Stimulated activated CD8-positive, alpha-beta memory T cell treated with anti-CD3 and anti-CD28 coated beads, Interleukin-7, amount 100 ng/mL, for 24 hours (primary cell): ENCODE measurements around the gene PROZ.

Source experiments
- DNase-seq: peaks from one replicate; pipeline ENCODE4 v3.0.0-alpha.2; 2020; ENCODE audit warnings: low read depth

PROZ gene

DNA sequence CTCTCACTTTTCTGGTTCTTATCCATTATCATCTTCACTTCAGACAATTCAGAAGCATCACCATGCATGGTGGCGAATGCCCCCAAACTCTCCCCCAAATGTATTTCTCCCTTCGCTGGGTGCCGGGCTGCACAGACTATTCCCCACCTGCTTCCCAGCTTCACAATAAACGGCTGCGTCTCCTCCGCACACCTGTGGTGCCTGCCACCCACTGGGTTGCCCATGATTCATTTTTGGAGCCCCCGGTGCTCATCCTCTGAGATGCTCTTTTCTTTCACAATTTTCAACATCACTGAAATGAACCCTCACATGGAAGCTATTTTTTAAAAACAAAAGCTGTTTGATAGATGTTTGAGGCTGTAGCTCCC, 38.6 kb upstream of the PROZ start:
- DNase-seq, result no peak

DNA sequence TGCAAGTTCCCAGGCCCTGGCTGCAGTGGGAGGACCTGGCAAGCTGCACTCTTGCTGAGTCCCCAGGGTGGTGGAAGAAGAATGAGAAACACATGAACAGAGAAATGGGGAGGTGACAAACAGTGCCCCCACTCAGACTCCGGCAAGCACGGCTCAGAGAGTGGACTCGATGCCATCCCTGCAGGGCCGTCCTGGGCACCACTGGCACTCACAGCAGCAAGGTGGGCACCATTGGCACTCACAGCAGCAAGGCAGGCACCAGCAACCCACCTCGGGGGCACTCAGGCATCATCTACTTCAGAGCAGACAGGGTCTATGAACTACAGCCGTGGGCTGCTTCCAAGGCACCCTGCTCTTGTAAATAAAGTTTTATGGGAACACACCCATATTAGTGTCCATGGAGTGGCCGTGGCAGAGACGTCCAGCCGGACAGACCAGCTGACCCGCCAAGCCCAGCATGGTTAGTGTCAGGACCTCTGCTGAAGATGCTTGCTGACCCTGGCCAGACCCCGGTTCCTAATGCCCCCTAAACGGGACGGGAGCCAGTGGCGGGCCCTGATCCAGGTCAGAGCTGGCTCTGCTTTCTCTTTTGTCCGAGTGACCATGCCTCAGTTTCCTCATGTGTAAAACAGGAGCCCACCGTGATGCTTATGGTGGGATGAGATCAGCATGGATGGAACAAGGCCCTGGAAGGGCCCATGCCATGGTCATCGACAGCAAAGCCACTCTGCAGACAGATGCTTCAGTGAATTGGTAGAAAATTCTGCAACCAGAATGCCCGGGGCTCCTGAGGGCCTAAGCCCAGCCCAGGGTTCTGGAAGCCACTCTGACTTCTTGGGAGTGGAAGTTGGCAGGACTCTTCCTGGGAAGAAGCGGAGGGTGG, 37.9 kb upstream of the PROZ start:
- no peak for DNase-seq

DNA sequence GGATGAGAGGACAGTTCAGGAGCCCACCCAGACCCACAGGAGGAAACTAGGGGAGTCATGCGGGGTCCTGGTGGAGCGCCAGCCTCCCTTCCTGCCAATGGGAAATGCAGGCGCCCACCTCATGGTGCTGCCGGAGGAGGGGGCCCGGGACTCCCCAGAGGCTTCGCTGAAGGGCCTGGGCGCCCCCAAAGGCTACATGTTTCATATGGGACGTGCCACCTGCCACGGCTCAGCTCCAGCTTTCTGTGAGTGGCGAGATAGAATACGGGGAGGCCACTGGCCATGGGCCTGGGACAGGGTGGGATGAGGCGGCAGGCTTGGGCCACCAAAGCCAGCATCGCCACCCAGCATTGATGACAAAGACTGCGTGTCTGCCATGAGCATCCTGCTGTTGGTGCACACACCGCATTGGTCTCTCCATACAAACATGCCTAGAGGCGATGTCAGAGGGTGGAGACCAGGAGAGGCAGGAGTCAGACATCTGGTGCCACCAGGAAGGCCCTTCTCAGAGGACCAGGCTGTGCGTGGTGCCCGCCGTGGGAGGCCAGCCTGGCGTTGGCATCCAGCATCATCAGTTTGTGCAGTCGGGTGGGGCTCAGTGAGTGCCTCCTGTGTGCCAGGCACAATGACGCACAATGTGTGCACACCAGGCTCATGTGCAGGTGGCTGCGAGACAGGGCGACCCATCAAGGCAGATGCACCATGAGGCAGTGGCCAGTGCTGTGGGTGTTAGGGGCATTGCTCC, 37.1 kb upstream of the PROZ start:
- no peak for DNase-seq

DNA sequence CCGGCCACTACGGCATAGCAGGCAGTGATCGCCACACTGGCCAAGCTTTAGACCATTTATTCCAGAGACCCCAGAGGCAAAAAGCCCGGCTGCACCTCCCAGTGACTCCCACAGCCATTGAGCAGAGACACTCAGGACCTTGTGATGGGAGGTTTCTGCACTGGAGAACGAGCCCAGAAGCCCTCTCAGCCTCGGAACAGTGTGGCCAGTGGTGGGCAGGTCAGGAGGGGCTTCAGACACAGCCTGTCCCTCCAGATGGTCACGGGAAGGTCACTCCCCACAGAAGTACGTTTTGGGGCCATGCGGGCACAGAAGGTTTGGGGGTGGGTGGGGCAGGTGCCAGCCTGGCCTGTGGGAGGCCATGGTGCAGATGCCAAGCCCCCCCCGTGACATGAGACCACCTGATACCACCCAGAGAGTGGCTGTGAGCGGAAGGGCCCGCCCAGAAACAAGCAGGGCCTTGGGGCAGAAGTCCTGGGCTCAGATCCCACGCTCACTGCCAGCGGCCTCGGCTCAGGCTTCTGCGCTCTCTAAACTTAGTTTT, 36.4 kb upstream of the PROZ start:
- no peak for DNase-seq

DNA sequence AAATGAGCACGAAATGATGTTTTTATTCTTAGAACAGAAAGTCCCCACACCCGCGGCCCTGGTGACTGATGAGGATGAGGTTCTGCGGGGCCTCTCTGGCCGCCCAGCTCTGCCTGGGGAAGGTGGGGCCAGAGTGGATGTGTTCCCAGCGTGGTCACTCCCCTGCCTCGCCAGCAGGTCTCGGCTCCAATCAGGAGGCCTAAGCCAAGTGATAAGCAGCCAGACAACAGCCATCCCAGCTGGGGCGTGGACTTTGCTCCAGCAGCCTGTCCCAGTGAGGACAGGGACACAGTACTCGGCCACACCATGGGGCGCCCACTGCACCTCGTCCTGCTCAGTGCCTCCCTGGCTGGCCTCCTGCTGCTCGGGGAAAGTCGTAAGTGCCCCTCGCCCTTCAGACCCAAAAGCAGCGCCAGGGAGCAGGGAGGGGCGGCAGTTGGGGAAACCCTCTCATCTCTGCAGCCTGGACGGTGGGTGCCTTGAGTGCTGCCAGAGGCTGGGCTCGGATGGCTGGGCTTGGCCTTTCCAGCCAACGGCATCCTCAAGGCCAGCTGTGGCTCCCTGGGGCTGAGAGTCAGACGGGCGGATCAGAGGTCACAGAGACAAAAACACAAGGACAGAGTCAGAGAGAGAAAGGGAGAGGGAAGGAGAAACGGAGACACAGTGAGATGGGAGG, 35.8 kb upstream of the PROZ start, which contains the start of gene F10:
TSS of gene F10 (plus strand) at position 250 of the 676 bp plus-strand sequence. CDS start at position 307, 57 bp downstream.
- no peak for DNase-seq

DNA sequence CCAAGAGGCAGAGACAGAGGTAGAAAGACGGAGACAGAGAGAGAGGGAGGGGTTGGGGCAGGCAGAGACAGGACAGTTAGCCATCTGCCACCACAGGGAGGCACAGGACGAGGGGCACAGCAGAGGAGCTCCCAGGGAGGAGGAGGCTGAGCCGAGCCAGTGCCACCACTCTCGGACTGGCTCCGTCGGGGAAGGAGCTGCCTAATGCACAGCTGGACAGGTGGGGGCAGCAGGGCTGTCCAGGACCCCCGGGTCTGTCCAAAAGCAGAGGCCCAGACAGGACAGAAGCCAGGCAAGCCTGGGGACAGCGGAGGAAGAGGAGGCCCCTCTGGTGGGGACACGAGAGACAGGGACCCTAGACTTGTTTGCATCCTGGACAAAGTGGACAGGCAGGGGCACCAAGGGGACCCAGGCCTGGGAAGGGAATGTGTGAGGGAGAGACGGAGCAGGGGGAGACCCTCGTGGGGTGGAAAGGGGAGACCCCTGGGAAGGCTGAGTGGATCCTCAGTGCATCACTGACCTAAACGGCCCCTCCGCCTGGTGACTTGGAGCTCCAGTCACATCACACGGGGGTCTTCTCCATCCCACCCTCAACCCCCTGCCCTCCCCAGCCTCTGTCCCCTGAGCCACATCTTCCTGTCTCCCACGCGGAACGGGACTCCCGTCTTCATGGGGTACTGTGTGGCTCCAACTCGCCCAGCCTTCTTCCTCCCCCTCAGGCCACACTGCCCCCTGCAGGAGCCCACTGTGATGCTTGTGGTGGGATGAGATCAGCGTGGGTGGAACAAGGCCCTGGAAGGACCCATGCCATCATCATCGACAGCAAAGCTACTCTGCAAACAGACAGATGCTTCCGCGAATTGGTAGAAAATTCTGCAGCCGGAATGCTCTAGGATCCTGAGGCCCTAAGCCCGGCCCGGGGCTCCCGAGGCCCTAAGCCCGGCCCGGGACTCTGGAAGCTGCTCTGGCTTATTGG, 34.9 kb upstream of the PROZ start:
- no peak for DNase-seq

DNA sequence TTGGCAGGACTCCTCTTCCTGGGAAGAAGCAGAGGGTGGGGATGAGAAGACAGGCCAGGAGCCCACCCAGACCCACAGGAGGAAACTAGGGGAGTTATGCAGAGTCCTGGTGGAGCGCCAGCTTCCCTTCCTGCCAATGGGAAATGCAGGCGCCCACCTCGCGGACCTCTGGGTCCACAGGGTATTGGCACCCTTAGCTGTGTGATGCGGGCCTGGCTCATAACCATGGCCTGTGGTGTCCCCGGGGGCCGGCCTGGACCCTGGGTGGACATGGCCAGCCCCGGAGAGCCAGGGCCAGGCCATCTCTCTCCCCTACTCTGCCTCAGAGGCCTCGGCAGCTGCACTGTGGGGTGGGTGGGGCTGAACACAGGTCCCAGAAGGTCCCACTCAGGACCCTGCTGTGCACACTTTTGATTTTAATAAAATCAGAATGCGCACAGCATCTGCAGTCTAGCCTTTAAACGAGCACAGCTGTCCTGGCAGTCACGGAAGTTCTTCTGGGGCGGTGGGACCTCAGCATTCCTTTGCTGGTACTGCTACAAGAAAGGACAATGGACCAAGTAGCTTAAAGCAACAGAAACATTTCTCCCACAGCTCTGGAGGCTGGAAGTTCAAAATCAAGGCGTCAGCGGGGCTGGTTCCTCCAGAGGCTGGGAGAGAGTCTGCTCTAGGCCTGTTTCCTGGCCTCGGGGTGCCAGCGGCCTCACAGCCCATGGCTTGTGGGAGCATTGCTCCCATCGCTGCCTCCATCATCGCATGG, 34.1 kb upstream of the PROZ start:
- DNase-seq, result no peak

DNA sequence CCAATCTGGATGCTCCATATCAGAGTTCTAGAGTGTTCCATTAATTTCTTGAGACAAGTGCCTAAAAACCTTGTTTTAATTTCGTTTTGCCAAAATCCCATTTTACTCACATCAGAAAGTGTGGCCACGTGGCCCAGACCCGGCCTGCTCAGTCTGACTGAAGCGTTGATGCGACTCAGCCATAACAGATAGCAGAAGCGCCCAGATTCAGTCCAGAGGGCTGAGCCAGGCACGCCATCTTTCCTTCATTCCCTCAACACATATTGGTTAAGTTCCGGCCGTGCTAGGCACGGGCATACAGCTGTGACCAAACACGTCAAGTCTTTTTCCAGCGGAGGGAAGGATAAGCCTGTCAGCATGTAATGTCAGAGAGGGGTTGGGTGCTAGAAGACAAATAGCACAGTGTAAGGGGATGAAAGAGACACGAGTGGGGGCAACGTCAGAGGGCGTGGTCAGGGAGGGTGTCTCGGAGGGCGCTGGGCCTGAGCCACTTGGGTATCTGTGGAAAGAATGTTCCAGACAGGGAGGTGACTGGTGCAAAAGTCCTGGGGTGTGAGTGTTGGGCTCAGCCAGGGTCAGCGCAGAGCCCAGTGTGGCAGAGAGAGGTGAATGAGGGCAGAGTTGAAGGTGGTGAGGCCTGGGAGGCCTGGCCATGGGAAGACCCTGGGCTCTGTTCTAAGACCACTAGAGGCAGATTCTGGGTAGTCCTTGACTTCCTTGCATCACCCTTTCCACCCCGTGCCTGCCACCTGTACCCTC, 32.8 kb upstream of the PROZ start:
- no peak for DNase-seq

DNA sequence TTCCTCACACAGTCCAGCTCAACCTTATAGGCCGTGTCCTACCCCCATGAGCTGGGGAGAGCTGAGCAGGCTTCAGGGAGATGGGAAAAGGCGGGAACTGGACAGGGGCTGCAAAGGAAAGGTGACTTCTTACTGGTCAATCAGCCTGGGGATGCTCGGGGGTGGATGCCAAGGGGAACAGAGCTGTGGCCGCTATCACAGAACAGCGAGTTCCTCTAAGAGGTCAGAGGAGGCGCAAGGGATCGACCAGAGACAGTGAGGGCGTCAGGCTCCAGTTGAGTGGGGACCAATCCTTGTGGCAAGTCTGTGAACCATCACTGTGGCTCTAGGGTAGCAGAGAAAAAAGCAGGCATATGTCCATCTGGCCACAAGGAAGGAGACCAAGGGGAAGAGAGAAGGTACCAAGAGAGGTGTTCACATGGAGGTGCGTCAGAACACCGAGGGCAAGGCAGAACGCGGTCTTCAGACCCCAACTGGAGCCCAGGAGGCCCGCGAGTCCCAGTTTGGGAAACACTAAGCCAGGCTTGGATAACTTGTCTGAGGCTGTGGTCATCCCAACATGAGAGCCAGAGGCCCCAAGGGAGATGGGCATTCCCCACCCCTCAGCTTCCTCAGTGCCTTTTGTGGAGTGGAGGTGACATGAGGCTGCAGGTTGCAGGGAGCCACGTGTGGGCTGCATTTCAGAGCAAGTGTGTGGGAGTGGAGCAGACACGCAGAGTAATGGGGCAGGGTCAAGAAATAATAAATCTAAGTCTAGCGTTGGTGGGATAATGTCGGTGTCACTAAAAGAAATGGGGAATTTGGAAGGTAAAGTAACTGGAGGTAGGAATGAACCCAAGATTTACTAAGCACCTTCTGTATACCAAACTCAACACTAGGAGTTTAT, 31.9 kb upstream of the PROZ start:
- DNase-seq, result no peak

DNA sequence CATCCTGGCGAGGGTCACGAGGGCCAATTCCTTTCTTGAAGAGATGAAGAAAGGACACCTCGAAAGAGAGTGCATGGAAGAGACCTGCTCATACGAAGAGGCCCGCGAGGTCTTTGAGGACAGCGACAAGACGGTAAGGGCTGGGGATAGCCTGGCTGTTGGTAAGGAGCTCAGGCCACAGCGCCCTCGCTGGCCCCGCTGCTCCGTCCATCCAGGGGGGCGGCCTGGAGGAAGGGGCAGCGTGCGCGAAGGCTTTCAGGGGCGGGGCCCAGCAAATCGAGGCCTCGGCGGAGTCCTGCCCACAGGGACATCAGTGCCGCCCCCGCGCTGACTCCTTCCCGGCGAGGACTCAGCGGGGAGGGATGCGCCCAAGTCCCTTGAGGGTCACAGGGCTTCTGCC, 29.0 kb upstream of the PROZ start:
- no peak for DNase-seq

DNA sequence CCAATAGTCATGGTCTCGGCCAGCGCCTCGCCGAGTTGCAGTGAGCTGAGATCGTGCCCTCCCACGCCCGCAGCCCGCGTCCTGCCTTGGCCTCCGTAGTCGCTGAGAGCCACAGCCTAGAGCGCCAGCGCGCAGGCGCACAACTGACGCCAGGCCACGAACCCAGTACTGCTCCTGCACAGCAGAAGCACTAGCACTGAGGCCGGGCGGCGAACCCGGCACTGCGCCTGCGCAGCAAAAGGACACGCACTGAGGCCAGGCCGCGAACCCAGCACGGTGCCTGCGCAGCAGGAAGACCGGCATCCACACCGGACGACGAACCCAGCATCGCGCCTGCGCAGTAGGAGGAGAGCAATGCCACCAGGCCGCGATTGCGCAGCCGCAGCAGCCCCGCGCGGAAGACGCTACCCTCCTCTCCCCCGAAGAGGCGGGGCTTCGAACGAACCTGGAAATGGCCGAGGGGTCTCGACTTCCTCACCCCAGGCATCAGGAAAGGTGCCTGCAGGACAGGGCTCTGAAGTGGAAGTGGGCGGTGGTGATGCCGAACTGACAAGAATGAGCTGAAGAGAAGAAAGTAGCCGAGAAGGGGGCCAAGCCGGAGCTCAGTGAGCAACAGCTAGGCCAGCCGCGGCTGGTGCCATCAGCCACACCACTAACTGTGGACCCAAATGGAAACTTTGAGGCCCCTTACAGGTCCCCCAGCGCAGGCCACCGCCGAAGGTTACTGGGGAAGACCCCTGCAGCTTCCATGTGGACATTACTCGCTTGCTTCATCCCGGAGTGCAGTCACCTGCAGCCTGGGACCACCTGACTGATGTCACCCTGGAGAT, 28.3 kb upstream of the PROZ start:
- no peak for DNase-seq

DNA sequence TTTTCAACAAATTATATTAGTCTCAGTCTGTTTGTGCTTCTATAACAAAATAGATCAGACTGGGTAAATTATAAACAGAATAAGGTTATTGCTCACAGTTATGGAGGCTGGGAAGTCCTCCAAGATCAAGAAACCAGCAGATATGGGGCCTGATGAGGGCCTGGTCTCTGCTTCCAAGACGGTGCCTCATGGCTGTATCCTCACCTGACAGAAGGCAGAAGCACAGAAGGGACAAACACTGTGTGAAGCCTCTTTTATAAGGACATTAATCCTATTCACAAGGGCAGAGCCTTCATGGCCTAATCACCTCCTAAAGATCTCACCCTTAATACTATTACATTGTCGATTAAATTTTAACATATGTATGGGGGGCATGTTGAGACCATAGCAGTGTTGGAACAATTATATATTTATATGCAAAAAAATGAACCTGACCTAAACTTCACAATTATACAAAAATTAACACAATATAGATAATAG, 23.1 kb upstream of the PROZ start:
- DNase-seq, result no peak

DNA sequence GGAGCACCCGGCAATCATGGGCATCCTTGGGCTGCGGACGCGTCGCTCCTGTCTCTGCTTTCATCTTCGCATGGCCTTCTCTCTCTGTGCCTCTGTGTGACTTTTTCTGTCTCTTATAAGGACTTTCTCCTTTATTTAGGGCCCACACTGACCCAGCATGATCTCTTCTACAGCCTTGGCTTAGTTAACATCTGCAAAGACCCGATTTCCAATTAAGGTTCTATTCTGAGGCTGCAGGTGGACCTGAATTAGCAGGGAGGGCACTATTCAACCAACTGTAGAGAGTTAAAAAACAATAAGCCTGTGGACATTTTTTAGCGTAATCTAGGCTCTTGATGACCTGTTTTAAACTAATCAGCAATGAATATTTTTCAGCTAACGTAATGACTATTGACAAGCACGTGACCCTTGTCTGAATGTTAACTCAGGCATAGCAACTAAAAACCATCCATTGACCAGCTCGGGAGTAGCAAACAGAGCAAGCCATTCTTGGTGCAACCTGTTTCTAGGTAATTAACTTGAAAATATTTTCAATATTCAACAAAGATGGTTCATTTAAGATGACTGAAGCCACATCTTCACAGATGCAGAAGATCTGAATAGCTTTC, 20.7 kb upstream of the PROZ start:
- DNase-seq, result no peak

DNA sequence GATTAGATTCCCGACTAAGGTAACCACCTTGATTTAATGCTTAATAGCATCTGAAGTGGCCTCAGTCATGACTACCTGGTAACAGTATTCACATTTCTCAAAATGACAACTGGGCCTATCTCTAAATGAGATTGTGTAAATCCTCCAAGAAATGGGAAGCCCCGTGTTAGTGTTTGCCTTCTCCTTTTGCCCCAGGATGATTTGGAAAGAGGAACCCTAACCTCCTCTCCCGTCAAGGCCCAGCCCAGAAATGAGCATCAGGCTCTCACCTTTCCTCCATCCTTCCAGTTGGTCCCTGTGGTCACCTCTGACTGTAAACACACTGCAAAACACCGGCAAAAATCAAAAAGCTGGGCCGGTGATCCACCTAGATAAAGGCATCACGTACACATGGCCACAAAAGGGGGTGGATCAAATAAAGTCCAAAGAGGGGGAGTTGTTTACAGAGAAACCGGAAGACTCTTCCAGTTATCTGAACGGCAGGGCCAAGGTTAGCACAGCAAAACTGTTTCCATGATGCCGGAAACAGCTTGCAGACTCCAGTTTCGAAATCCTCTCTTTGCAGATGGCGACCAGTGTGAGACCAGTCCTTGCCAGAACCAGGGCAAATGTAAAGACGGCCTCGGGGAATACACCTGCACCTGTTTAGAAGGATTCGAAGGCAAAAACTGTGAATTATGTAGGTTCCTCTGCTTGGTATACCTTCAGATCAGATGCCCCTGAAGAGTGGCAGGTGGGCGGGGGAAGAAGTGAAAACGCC, 19.5 kb upstream of the PROZ start:
- no peak for DNase-seq

DNA sequence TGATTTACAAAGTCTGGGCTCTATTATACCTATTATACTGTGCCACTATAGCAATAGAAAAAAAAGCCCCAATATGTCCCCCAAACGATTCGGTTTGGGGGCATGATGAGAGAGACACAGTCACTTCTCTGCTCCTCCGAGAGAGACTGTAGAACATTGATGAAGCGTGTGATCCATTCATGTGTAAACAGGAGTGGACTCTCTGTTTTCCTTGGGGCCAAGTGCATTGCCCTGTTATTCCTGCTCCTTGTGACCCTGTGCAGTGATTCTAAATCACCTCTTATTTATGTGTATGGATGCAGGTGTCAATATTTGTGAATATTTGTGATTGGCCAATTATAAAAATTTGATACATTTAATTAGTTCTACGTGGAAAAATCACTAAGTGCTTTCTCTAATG, 18.9 kb upstream of the PROZ start:
- no peak for DNase-seq
